ENCODE measurements around the gene PRSS12. TPM values are rescaled to one million over a fixed set of nuclear protein-coding genes. Genes with fewer than 3 reads are reported as not detected.
"Not testable (repeated sequence)": the region's sequence is repeated elsewhere in the genome, so short reads cannot be mapped to it uniquely, and the experiment has no call there.

PRSS12 gene
- total RNA-seq, 4 donors from 2014 or later: under 0.01 to 1.4 (median 0.48) TPM

- intact Hi-C loops (cut with DNase I): no loop called here
- H3K4me1 ChIP-seq: peaks cover 19 to 29% (median 27%) of the 10 kb centered on the region in 4 donors
- no peaks in the 10 kb centered on the region for H3K27me3 ChIP-seq
- H3K9me3 ChIP-seq: no peaks in the 10 kb centered on the region
- H3K27ac ChIP-seq (replicated peaks in 1 of 4): no peak overlapping the region
- TF ChIP-seq POLR2A (IDR thresholded peaks at IDR 0.05; ENCODE audit: low read depth): no peak
- no peak for TF ChIP-seq POLR2AphosphoS5 (IDR thresholded peaks at IDR 0.05)
- no peak for TF ChIP-seq CTCF (IDR thresholded peaks at IDR 0.05)
- 69% methylated on average over 2 of the region's 2 CpGs for WGBS
- peaks cover 0 to 10% (median 5%) of the 10 kb centered on the region in 4 donors for H3K36me3 ChIP-seq
- no peak overlapping the region for H3K4me3 ChIP-seq
- no peak for DNase-seq (ENCODE audit: extremely low spot score)
Measured at GRCh38 chr4:118276580-118276979, 76.2 kb downstream of the PRSS12 start.

GRCh38 chr4:118273642-118274041 lies 79.2 kb downstream of the PRSS12 start:
- Histone ChIP-seq H3K27me3 (no peaks in the 10 kb centered on the region), H3K4me3 (no peak overlapping the region), H3K36me3 (no peaks in the 10 kb centered on the region), H3K9me3 (no peaks in the 10 kb centered on the region), H3K27ac (replicated peaks in 1 of 4) (no peak overlapping the region), H3K4me1 (peaks cover 0 to 4% (median 0%) of the 10 kb centered on the region in 4 donors)
- intact Hi-C loops (cut with DNase I): no loop called here
- 83% methylated on average over 1 of the region's 1 CpG for WGBS
- no peak for TF ChIP-seq CTCF (IDR thresholded peaks at IDR 0.05)
- no peak for TF ChIP-seq EP300 (IDR thresholded peaks at IDR 0.05)
- no peak for TF ChIP-seq POLR2A (IDR thresholded peaks at IDR 0.05; ENCODE audit: low read depth)
- no peak for TF ChIP-seq POLR2AphosphoS5 (IDR thresholded peaks at IDR 0.05)
- no peak for DNase-seq (ENCODE audit: extremely low spot score)

- no peak for TF ChIP-seq POLR2A (IDR thresholded peaks at IDR 0.05; ENCODE audit: low read depth)
- no peak for TF ChIP-seq CTCF (IDR thresholded peaks at IDR 0.05)
- no peak for TF ChIP-seq EP300 (IDR thresholded peaks at IDR 0.05)
- TF ChIP-seq POLR2AphosphoS5 (IDR thresholded peaks at IDR 0.05): no peak
- H3K27me3 ChIP-seq: no peaks in the 10 kb centered on the region
- no peaks in the 10 kb centered on the region for H3K9me3 ChIP-seq
- no peaks in the 10 kb centered on the region for H3K4me1 ChIP-seq
- 88% methylated on average over 2 of the region's 2 CpGs for WGBS
- H3K36me3 ChIP-seq: no peaks in the 10 kb centered on the region
- intact Hi-C loops (cut with DNase I): no loop called here
- DNase-seq (ENCODE audit: extremely low spot score): no peak
- no peak overlapping the region for H3K27ac ChIP-seq (replicated peaks in 1 of 4)
- no peak overlapping the region for H3K4me3 ChIP-seq
Measured at GRCh38 chr4:118271788-118272187, 81.0 kb downstream of the PRSS12 start.

- no peaks in the 10 kb centered on the region for H3K36me3 ChIP-seq
- no peak for DNase-seq (ENCODE audit: extremely low spot score)
- no peaks in the 10 kb centered on the region for H3K9me3 ChIP-seq
- H3K4me3 ChIP-seq: no peak overlapping the region
- peaks cover 0 to 5% (median 3%) of the 10 kb centered on the region in 4 donors for H3K4me1 ChIP-seq
- no peak overlapping the region for H3K27ac ChIP-seq (replicated peaks in 1 of 4)
- TF ChIP-seq EP300 (IDR thresholded peaks at IDR 0.05): no peak
- TF ChIP-seq POLR2AphosphoS5 (IDR thresholded peaks at IDR 0.05): no peak
- no peak for TF ChIP-seq POLR2A (IDR thresholded peaks at IDR 0.05; ENCODE audit: low read depth)
- peak; percentile 55 to 59 (median 56) for TF ChIP-seq CTCF (IDR thresholded peaks at IDR 0.05)
- peaks cover 0 to 3% (median 0%) of the 10 kb centered on the region in 4 donors for H3K27me3 ChIP-seq
- 4% methylated on average over 2 of the region's 2 CpGs for WGBS
- intact Hi-C loops (cut with DNase I): no loop called here
Measured at GRCh38 chr4:118270492-118270891, 82.3 kb downstream of the PRSS12 start.

GRCh38 chr4:118268780-118269179 lies 84.0 kb downstream of the PRSS12 start:
- Histone ChIP-seq H3K27ac (replicated peaks in 1 of 4) (no peak overlapping the region), H3K36me3 (no peaks in the 10 kb centered on the region), H3K9me3 (no peaks in the 10 kb centered on the region), H3K4me3 (no peak overlapping the region), H3K27me3 (peaks cover 0 to 6% (median 0%) of the 10 kb centered on the region in 4 donors), H3K4me1 (peaks cover 0 to 9% (median 7%) of the 10 kb centered on the region in 4 donors)
- TF ChIP-seq EP300 (IDR thresholded peaks at IDR 0.05) (no peak), CTCF (IDR thresholded peaks at IDR 0.05) (no peak), POLR2A (IDR thresholded peaks at IDR 0.05; ENCODE audit: low read depth) (no peak), POLR2AphosphoS5 (IDR thresholded peaks at IDR 0.05) (no peak)
- intact Hi-C loops (cut with DNase I): no loop called here
- no peak for DNase-seq (ENCODE audit: extremely low spot score)
- 92% methylated on average over 3 of the region's 3 CpGs for WGBS

- H3K27ac ChIP-seq (replicated peaks in 1 of 4); H3K9me3 ChIP-seq; H3K27me3 ChIP-seq; H3K4me1 ChIP-seq; H3K36me3 ChIP-seq; intact Hi-C loops (cut with DNase I); DNase-seq (ENCODE audit: extremely low spot score): not testable (repeated sequence)
- 85% methylated on average over 4 of the region's 4 CpGs for WGBS
- peak overlapping the region in 1 of 4 donors; percentile 59 for H3K4me3 ChIP-seq
Measured at GRCh38 chr4:118266145-118266496, 86.7 kb downstream of the PRSS12 start.

All from esophagus muscularis mucosa (tissue), 4 donors.